Diencephalon (tissue), 1 donor: Measurements from ENCODE around the gene POLE. TPM values are rescaled to one million over a fixed set of nuclear protein-coding genes. Genes with fewer than 3 reads are reported as not detected.

Experiments
- small RNA-seq: library from RNA; depleted of rRNA; stranded (forward); fragments of <200 nt; gene quantifications from one replicate; pipeline ENCODE3, GENCODE V24; 2014
- total RNA-seq: library from RNA; depleted of rRNA; stranded (reverse); fragments of >200 nt; gene quantifications from one replicate; pipeline ENCODE4 v1.2.3, GENCODE V29; 2014

Gene POLE, protein sequence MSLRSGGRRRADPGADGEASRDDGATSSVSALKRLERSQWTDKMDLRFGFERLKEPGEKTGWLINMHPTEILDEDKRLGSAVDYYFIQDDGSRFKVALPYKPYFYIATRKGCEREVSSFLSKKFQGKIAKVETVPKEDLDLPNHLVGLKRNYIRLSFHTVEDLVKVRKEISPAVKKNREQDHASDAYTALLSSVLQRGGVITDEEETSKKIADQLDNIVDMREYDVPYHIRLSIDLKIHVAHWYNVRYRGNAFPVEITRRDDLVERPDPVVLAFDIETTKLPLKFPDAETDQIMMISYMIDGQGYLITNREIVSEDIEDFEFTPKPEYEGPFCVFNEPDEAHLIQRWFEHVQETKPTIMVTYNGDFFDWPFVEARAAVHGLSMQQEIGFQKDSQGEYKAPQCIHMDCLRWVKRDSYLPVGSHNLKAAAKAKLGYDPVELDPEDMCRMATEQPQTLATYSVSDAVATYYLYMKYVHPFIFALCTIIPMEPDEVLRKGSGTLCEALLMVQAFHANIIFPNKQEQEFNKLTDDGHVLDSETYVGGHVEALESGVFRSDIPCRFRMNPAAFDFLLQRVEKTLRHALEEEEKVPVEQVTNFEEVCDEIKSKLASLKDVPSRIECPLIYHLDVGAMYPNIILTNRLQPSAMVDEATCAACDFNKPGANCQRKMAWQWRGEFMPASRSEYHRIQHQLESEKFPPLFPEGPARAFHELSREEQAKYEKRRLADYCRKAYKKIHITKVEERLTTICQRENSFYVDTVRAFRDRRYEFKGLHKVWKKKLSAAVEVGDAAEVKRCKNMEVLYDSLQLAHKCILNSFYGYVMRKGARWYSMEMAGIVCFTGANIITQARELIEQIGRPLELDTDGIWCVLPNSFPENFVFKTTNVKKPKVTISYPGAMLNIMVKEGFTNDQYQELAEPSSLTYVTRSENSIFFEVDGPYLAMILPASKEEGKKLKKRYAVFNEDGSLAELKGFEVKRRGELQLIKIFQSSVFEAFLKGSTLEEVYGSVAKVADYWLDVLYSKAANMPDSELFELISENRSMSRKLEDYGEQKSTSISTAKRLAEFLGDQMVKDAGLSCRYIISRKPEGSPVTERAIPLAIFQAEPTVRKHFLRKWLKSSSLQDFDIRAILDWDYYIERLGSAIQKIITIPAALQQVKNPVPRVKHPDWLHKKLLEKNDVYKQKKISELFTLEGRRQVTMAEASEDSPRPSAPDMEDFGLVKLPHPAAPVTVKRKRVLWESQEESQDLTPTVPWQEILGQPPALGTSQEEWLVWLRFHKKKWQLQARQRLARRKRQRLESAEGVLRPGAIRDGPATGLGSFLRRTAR (N-terminal part only)
- 21.9 TPM for total RNA-seq

DNA sequence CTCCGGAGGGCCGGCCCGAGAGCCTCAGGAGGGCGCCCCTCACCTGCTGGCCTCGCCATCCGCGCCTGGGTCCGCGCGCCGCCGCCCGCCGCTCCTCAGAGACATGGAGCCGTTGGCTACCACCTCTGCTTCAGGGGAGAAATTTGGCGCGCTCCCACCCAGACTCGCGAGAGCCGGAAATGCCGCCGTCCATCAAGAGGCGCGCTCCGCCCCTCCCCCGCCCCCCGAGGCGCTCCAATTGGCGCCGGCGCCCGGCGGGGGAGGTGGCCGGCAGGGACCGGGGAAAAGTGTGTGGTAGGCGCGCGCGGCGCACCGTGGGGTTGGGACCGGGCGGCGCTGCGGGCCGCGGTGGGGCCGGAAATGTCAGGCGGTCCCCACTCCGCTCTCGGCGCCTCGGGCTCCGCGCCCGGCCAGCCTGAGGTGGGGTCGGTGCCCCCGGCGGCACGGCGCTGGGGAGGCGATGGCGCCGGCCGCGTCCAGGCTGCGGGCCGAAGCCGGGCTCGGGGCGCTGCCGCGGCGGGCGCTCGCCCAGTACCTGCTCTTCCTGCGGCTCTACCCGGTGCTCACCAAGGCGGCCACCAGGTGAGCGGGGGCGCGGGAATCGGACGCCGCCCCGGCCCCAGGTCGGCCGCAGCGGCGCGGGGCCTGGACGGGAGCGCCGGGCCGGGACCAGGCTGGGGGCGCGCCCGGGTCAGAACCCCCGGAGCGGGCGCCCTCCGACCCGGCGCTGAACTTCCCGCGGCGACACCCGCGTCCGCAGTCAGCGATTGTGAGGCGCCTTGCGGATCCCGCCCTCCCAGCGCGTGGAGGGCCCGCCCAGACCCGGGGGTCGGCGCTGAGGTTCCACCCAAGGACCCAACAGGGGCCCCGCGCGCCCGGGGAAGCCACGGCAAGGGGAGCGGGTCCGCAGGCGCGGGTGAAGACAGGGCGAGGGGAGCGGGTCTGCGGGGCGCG, at the start of gene POLE, which contains the start of gene PXMP2:
Gene POLE, minus strand, starts transcription at position 132 of the 954 bp plus-strand sequence. Its CDS starts 27 bp downstream, at position 105.
Gene PXMP2, plus strand, starts transcription at position 377 of the 954 bp plus-strand sequence. Its CDS starts 84 bp downstream, at position 461.

DNA sequence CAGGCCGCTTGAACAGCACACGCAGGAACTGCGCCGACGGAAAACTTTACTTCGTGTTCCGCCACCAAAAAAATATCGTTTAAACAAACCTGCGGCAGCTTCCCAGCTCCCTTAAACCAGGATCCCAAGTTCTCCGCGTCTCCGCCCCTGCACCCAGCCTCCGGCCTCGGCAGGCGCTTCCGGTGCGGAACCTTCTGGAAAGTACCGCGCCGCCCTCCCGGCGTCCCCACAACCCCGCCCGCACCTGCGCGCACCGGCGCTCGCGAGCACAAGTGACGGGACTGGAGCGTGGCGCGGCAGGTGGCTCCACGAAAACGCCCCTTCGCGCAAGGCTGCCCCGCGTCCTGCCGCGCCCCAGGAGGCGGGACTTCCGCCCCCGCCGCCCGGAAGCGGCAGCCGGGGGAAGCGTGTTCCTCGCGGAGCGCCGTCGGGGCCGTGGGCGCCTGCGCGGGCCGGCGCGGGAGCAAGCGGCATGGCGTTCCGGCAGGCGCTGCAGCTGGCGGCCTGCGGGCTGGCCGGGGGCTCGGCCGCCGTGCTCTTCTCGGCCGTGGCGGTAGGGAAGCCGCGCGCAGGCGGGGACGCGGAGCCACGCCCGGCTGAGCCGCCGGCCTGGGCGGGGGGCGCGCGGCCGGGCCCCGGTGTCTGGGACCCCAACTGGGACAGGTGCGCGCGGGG, 23.4 kb upstream of the POLE start, which contains the start of gene PGAM5:
Gene PGAM5, plus strand, starts transcription at position 438 of the 675 bp plus-strand sequence. Its CDS starts 35 bp downstream, at position 473.

DNA sequence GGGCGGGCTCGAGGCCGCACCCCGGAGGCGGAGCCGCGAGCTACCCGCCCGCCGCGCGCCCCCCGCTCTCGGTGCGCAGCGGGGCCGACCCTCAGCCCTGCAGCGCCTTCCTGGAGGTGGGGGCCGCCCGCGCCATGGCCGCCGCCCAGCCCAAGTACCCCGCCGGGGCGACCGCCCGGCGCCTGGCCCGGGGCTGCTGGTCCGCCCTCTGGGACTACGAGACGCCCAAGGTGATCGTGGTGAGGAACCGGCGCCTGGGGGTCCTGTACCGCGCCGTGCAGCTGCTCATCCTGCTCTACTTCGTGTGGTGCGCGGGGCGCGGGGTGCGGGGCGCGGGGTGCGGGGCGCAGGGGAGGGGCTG, 68.5 kb downstream of the POLE start, which contains the start of gene P2RX2:
Gene P2RX2, plus strand, starts transcription at position 94 of the 361 bp plus-strand sequence. Its CDS starts 41 bp downstream, at position 135.

DNA sequence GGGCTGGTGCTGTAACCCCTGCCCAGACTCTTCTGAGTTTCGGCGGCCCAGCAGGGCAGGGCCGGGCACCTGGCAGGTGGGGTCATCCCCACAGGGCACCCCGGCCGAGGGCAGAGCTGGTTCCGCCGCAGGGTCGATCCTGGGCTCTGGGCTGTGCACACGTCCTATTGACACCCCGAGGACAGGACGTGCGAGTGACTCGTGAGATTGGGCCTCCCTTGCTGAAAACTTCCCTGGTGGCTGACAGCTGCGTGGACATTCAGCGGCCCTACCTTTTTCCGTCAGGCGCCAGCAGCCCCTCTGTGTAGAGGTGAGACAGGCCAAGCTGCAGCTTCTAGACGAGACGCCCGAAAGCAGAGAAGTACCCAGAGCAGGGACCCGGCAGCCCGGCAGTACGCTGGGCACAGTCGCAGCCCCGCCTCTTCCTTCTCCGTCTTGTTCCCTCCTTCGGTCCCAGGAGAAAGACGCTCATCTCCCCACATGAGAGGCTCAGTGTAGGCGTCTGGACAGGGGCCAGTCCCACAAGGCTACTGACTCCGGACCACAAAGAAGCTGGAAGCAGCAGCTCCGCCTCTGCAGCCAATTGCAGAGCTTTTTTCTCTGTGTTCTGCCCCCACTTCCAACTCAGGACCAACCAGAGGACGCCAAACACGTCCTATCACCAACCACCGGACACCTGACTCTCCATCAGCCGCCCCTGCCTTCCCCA, 76.9 kb downstream of the POLE start, which contains the start of gene LRCOL1:
Gene LRCOL1, minus strand, starts transcription at position 532 of the 709 bp plus-strand sequence. CDS start 4,331 bp downstream, outside the sequence.

Small RNA genes within 50 kb of the gene (small RNA-seq; reads per million reads assigned to genes)
- not detected for gene MIR6763
- gene RNA5SP379 = not detected

Other genes starting within 250 kb of the POLE start
- 5.1 TPM for gene FBRSL1, start 197.2 kb downstream of the POLE start, total RNA-seq
- gene LRCOL1, start 76.8 kb downstream of the POLE start, total RNA-seq = not detected
- gene P2RX2, start 68.6 kb downstream of the POLE start, total RNA-seq = not detected
- gene PXMP2, start 245 bp upstream of the POLE start, total RNA-seq = 28.4 TPM
- gene PGAM5, start 23.5 kb upstream of the POLE start, total RNA-seq = 33.2 TPM
- gene ANKLE2, start 74.5 kb upstream of the POLE start, total RNA-seq = 43.4 TPM
- gene GOLGA3, start 141.5 kb upstream of the POLE start, total RNA-seq = 54.7 TPM
- gene CHFR, start 200.3 kb upstream of the POLE start, total RNA-seq = 40.6 TPM